ENCODE data around the gene CTTNBP2NL. TPM values are rescaled to one million over a fixed set of nuclear protein-coding genes. Genes with fewer than 3 reads are reported as not detected.
A peak's percentile ranks its signal among the peaks of the same experiment; 100 is the strongest.
"Not testable (repeated sequence)": the region's sequence is repeated elsewhere in the genome, so short reads cannot be mapped to it uniquely, and the experiment has no call there.

CTTNBP2NL gene
- total and polyA plus RNA-seq, 2 donors = 13.2 to 19.9 TPM

DNA sequence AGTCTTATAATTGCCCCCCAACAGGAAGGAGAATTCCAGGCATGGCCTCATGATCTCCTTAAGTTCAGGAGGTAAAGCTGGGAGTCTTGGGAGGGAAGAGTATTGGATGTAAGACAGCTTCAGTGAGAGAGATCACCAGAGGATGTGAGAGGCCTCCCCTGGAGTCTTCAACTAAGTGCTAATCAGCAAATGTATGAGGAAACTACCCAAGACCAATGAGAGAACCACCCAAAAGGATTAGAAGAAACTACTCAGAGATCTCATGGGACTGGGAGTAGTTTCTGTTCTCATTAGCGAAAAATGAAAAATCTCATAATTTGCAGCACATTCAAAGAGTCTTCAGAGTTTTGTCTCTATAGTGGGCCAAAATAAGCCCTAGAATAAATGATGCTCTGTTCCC lies 76.1 kb downstream of the CTTNBP2NL start:
- WGBS = 90% methylated on average over 1 of the region's 1 CpG
- H3K4me1 ChIP-seq (ENCODE audit: insufficient read depth) = no peaks in the 10 kb centered on the region
- H3K4me3 ChIP-seq (ENCODE audit: low read depth, low read length) = no peak overlapping the region
- no peak overlapping the region for H3K27ac ChIP-seq (ENCODE audit: low read depth)
- H3K36me3 ChIP-seq (ENCODE audit: insufficient read depth) = no peaks in the 10 kb centered on the region
- no peak for DNase-seq (ENCODE audit: extremely low spot score)

DNA sequence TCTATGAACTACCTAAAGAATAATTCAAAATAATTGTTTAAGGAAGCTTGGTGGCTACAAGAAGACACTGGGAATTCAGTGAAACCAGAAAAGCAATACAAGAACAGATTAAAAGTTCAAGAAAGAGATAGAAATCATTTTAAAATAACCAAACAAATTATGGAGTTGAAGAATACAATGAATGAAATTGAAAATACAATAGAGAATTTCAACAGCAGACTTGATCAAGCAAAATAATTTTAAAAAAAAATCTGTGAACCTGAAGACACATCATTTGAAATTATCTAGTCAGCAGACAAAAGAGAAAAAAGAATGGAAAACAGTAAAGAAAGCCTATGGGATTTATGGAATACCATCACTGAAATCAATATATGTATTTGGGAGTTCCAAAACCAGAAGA lies 81.5 kb downstream of the CTTNBP2NL start:
- Histone ChIP-seq H3K4me1 (ENCODE audit: insufficient read depth) (no peaks in the 10 kb centered on the region), H3K4me3 (ENCODE audit: low read depth, low read length) (no peak overlapping the region), H3K36me3 (ENCODE audit: insufficient read depth) (no peaks in the 10 kb centered on the region), H3K27ac (ENCODE audit: low read depth) (no peak overlapping the region)
- DNase-seq (ENCODE audit: extremely low spot score) = no peak

DNA sequence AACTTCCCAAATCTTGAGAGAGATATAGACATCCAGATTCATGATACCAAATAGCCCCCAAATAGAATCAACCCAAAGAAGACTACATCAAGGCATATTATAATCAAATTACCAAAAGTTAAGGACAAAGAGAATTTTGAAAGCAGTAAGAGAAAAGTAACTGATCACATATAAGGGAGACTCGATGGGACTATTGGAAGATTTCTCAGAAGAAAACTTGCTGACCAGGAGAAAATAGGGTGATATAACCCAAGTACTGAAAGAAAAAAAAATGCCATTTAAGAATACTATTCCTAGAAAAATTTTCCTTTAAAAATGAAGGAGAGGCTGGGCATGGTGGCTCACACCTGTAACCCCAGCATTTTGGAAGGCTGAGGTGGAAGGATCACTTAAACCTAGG lies 82.3 kb downstream of the CTTNBP2NL start:
- Histone ChIP-seq H3K36me3 (ENCODE audit: insufficient read depth) (no peaks in the 10 kb centered on the region), H3K4me1 (ENCODE audit: insufficient read depth) (no peaks in the 10 kb centered on the region), H3K4me3 (ENCODE audit: low read depth, low read length) (no peak overlapping the region), H3K27ac (ENCODE audit: low read depth) (no peak overlapping the region)
- no peak for DNase-seq (ENCODE audit: extremely low spot score)
- WGBS = 93% methylated on average over 1 of the region's 1 CpG

DNA sequence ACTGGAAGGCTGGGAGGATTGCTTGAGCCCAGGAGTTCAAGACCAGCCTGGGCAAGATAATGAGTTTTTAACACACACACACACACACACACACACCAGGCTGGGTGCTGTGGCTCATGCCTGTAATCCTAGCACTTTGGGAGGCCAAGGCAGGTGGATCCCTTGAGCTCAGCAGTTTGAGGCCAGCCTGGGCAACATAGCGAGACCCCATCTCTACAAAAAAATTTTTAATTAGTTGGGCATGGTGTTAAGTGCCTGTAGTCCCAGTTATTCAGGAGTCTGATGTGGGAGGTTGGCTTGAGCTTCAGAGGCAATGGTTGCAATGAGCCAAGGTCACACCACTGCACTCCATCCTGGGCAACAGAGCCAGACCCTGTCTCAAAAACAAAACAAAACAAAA lies 90.0 kb downstream of the CTTNBP2NL start:
- not testable (repeated sequence) for H3K36me3 ChIP-seq (ENCODE audit: insufficient read depth); H3K4me3 ChIP-seq (ENCODE audit: low read depth, low read length); H3K27ac ChIP-seq (ENCODE audit: low read depth); H3K4me1 ChIP-seq (ENCODE audit: insufficient read depth); DNase-seq (ENCODE audit: extremely low spot score)
- 91% methylated on average over 1 of the region's 1 CpG for WGBS

DNA sequence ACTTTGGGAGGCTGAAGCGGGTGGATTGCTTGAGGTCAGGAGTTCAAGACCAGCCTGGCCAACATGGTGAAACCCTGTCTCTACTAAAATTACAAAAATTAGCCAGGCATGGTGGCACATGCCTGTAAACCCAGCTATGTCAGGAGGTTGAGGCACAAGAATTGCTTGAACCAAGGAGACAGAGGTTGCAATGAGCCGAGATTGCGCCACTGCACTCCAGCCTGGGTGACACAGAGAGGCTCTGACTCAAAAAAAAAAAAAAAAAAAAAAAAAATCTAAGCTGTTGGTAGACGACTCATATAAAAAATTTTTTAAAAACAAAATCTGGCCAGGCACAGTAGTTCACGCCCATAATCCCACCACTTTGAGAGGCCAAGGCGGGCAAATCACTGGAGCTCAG lies 91.7 kb downstream of the CTTNBP2NL start:
- DNase-seq (ENCODE audit: extremely low spot score) = not testable (repeated sequence)

DNA sequence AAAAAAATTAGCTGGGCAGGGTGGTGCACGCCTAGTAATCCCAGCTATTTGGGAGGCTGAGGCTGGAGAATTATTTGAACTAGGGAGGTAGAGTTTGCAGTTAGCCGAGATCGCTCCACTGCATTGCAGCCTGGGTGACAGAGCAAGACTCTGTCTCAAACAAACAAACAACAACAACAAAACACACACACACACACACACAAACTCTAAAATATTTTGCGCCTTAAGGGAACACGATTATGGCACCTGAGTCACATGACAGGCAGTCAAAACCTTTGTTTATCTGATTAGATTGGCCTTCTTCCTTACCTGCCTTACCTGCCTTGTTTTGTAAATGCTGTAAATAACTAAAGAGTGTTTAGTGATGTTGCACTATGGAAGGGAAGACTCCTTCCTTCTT lies 92.1 kb downstream of the CTTNBP2NL start:
- 96% methylated on average over 5 of the region's 5 CpGs for WGBS
- Histone ChIP-seq H3K4me1 (ENCODE audit: insufficient read depth) (no peaks in the 10 kb centered on the region), H3K36me3 (ENCODE audit: insufficient read depth) (peaks cover 1% of the 10 kb centered on the region), H3K27ac (ENCODE audit: low read depth) (no peak overlapping the region), H3K4me3 (ENCODE audit: low read depth, low read length) (no peak overlapping the region)
- no peak for DNase-seq (ENCODE audit: extremely low spot score)

More for the DNA sequence above, 91.7 kb downstream of the CTTNBP2NL start:
- not testable (repeated sequence) for H3K36me3 ChIP-seq (ENCODE audit: insufficient read depth); H3K27ac ChIP-seq (ENCODE audit: low read depth); H3K4me3 ChIP-seq (ENCODE audit: low read depth, low read length); H3K4me1 ChIP-seq (ENCODE audit: insufficient read depth)
- WGBS = 85% methylated on average over 6 of the region's 6 CpGs

DNA sequence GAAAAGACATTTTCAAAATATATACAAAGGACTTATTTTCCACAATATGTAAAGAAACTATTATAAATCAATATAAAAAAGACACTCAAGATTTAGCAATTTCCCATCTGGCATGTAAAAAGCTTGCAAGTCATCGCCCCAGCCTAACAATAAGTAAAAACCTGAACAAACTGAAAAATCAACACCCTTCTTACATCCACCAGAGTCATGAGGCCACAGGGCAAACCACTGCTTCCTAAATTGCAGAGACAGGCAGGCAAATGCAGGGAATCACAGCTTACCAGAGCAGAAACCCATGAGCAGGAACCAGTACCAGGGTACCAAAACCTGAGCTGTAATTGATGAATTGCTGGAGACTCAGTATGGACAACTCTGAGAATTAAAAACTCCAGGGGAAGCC lies 96.1 kb downstream of the CTTNBP2NL start:
- Histone ChIP-seq H3K4me1 (ENCODE audit: insufficient read depth) (no peaks in the 10 kb centered on the region), H3K27ac (ENCODE audit: low read depth) (no peak overlapping the region), H3K36me3 (ENCODE audit: insufficient read depth) (peaks cover 1% of the 10 kb centered on the region), H3K4me3 (ENCODE audit: low read depth, low read length) (no peak overlapping the region)
- 88% methylated on average over 1 of the region's 1 CpG for WGBS
- no peak for DNase-seq (ENCODE audit: extremely low spot score)

DNA sequence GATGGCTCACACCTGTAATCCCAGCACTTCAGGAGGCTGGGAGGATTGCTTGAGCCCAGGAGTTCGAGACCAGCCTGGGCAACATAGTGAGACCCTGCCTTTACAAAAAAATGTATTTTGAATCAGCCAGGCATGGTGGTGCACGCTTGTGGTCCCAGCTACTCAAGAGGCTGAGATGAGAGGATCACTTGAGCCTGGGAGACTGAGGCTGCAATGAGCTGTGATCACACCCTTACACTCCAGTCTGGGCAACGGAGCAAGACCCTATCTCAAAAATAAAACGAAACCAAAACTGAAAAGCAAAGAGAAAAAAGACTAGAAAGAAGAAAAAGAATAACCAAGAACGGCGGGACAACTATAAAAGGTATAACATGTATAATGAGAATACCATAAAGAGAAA lies 97.3 kb downstream of the CTTNBP2NL start:
- no peak for DNase-seq (ENCODE audit: extremely low spot score)
- Histone ChIP-seq H3K36me3 (ENCODE audit: insufficient read depth) (no peaks in the 10 kb centered on the region), H3K4me3 (ENCODE audit: low read depth, low read length) (no peak overlapping the region), H3K27ac (ENCODE audit: low read depth) (no peak overlapping the region), H3K4me1 (ENCODE audit: insufficient read depth) (no peaks in the 10 kb centered on the region)
- 94% methylated on average over 6 of the region's 6 CpGs for WGBS

DNA sequence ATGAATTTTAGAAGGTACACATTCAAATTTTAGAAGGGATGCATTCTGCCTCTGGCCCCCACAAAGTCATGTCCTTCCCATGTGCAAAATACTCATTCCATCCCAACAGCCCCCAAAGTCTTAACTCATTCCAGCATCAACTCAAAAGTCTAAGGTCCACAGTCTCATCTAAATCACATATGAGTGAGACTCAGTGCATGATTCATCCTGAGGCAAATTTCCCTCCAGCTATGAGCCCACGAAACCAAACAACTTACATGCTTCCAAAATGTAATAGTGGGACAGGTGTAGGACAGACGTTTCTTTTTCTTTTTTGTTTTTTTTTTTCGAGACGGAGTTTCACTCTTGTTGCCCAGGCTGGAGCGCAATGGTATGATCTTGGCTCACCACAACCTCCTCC lies 100.3 kb downstream of the CTTNBP2NL start:
- Histone ChIP-seq H3K4me1 (ENCODE audit: insufficient read depth) (no peaks in the 10 kb centered on the region), H3K36me3 (ENCODE audit: insufficient read depth) (no peaks in the 10 kb centered on the region), H3K27ac (ENCODE audit: low read depth) (no peak overlapping the region), H3K4me3 (ENCODE audit: low read depth, low read length) (no peak overlapping the region)
- WGBS = 84% methylated on average over 5 of the region's 5 CpGs
- no peak for DNase-seq (ENCODE audit: extremely low spot score)

DNA sequence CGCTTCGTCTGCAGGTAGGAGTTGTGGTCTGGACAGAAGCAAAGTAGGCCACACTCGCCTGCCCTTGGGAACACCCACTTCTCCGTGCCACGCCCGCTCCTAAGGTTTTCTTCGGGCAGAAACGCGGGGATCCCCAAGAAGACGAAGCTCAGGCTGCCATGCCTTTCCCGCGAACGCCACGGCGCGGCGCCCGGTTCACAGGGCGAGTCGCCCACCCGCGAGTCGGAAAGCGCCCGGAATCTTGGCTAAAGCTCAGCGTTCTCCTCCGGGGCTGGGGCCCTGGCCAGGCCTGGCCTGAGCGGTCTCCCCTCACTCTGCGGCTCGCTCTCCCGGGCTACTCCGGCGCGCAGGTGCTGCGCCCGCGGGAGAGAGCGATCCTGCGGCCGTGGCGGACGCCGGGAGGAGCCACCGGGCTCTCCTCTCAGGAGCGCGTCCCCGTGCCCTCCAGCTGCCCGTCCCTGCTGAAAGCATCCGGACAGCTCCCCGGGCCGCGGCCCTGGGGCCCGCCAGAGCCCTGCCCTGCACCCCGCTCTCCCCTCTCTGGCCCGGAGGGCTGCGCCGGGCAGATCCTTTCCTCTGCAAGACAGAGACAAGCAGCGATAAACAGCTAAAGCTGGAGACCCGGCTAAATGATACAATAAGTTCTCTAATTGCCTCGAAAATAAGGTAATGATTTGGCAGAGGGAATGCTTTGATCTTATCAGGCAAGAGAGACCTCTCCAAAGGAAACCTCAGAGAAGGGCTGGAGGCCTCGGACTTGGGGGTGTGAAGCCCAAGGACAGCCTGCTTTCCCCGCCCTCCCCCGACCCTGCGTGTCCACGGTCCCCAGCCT lies 106.0 kb downstream of the CTTNBP2NL start:
- Histone ChIP-seq H3K36me3 (ENCODE audit: insufficient read depth) (no peaks in the 10 kb centered on the region), H3K27ac (ENCODE audit: low read depth) (no peak overlapping the region), H3K4me1 (ENCODE audit: insufficient read depth) (no peaks in the 10 kb centered on the region), H3K4me3 (ENCODE audit: low read depth, low read length) (peak overlapping the region; percentile 48)
- 3% methylated on average over 65 of the region's 65 CpGs for WGBS
- peak; percentile 56 for DNase-seq (ENCODE audit: extremely low spot score)

DNA sequence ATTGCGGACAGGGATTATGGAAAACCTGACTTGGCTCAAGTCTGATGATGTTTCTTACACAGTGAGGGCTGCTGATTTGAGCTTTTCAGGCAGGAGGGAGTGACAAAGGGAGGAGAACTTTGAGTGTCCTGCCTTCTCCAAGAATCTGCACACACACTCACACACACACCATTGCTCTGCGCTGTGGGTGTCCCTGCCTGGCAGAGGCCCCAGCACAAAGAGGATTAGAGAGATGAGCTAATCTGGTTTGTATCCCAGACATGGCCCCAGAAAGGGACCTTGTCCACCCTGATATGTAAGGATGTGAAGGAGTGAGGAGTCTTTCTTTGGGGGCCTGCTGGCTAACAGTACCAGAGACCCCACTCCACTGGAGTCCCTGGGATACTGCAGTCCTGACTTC lies 106.8 kb downstream of the CTTNBP2NL start:
- WGBS = 47% methylated on average over 2 of the region's 2 CpGs
- Histone ChIP-seq H3K36me3 (ENCODE audit: insufficient read depth) (no peaks in the 10 kb centered on the region), H3K27ac (ENCODE audit: low read depth) (no peak overlapping the region), H3K4me3 (ENCODE audit: low read depth, low read length) (no peak overlapping the region), H3K4me1 (ENCODE audit: insufficient read depth) (no peaks in the 10 kb centered on the region)
- no peak for DNase-seq (ENCODE audit: extremely low spot score)

DNA sequence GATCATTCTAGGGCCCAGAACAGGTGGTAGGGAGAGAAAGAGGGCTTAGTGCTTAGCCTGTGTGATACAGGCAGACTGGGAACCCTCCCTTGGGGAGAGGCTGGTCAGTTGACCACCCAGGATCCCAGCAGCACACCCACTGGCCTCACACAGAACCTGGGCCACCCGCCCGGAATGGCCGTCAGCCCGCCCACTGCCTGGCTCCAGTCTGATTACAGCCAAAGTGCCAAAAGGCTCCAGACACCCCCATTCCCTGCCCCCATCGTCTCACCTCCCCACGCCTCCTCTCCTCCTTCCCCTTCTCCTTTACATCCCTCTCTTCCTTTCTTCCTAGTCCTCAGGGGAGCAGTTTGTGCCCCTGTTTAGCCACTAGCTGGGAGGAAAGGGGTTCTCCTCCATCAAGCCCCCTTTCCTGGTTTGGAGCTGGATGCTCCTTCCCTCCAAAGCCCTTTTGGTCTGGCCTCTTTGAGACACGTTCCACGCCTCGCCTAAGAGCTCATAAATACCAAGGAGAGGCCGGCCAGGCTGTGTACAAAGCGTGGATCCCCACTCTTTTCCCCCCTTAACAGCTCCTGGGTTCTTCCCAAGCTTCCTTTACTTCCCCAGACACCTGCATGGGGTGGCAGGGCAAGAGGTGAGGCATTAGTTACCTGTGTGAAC lies 108.1 kb downstream of the CTTNBP2NL start:
- 49% methylated on average over 11 of the region's 11 CpGs for WGBS
- no peaks in the 10 kb centered on the region for H3K36me3 ChIP-seq (ENCODE audit: insufficient read depth)
- no peak overlapping the region for H3K4me3 ChIP-seq (ENCODE audit: low read depth, low read length)
- H3K4me1 ChIP-seq (ENCODE audit: insufficient read depth) = no peaks in the 10 kb centered on the region
- peak; percentile 49 for DNase-seq (ENCODE audit: extremely low spot score)
- no peak overlapping the region for H3K27ac ChIP-seq (ENCODE audit: low read depth)

DNA sequence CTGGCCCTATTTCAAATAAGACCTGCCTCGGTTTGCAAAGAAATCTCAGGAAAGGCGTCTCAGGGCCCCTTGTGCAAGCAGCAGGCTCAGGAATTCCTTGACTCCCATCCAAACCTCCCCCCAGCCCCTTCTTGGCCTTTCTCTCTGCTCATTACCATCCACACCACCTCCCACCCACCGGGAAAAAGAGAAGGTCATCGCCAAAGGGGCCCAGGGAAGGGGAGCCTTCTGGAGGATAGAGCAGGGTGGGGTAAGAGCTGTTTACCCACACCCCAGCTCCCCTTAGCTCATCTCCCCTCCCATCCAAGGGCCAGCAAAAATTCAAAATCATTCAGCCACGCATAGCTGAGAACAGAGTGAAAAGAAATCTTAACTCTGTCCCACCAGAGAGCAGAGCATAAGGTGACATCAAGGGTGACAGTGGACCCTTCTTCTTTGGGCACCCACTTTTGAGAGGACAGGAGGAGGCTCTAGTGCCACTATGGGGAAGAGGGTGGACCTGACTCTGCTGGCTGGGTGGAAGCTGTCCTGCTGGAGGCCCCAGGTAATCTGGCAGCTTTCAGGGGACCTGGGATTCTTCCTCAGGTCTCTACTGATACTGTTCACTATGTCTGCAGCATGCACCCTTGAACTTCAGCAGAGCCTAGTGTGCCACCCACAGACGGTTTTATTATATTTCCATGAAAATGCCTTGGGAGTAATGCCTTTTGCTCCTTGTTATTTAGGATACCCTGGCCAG lies 108.8 kb downstream of the CTTNBP2NL start:
- no peak overlapping the region for H3K27ac ChIP-seq (ENCODE audit: low read depth)
- no peaks in the 10 kb centered on the region for H3K4me1 ChIP-seq (ENCODE audit: insufficient read depth)
- H3K36me3 ChIP-seq (ENCODE audit: insufficient read depth) = no peaks in the 10 kb centered on the region
- 42% methylated on average over 6 of the region's 6 CpGs for WGBS
- H3K4me3 ChIP-seq (ENCODE audit: low read depth, low read length) = no peak overlapping the region
- DNase-seq (ENCODE audit: extremely low spot score) = peak; percentile 57

DNA sequence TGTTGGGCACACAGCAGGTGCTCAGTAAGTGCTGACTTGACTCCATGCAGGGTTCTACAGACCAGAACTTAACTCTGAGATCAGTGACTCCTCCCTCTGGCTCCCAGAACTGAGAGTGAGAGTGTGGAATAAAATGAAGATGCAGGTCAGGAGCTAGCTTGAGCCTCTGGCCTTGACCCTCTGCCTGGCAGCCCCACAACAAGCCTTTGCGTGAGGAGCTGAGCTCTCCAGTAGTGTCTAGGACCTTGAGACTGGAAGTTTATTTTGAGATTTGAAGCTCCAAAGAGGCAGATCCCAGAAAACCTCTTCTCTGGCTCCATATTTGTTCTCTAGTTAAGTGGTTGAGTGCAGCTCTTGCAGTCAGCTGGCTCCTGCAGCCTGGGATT lies 109.4 kb downstream of the CTTNBP2NL start:
- no peak overlapping the region for H3K4me3 ChIP-seq (ENCODE audit: low read depth, low read length)
- no peaks in the 10 kb centered on the region for H3K36me3 ChIP-seq (ENCODE audit: insufficient read depth)
- WGBS = 69% methylated on average over 1 of the region's 1 CpG
- no peaks in the 10 kb centered on the region for H3K4me1 ChIP-seq (ENCODE audit: insufficient read depth)
- no peak for DNase-seq (ENCODE audit: extremely low spot score)
- no peak overlapping the region for H3K27ac ChIP-seq (ENCODE audit: low read depth)

Data from urinary bladder (tissue), 4 donors.